HepG2 (cell line): Measurements from ENCODE around the gene SIRT7. TPM values are rescaled to one million over a fixed set of nuclear protein-coding genes. Genes with fewer than 3 reads are reported as not detected.

Source experiments
- ATAC-seq: fragments of 200-7000 bp; cut with Tn5 transposase; 3 replicates; pipeline ENCODE4 v1.9.1; 2020; ENCODE audit warnings: mild to moderate bottlenecking, moderate library complexity
- BruUV-seq: library from RNA; stranded (reverse); fragments of 400-500 nt; replicated peaks from 2 replicates; lab custom pipeline; 2021; lab: Mats Ljungman, UMichigan
- CTCF ChIA-PET: fragments of 300-600 bp; formaldehyde crosslinking; extraction: SDS; loops from one replicate; lab custom pipeline; 2021; ENCODE audit warnings: low total read pairs, inconsistent platforms, low intra/inter-chr PET ratio; lab: Yijun Ruan, JAX
- POLR2A ChIA-PET: fragments of 350-600 bp; sonication (Branson Sonifier 250); formaldehyde crosslinking; loops from one replicate; lab custom pipeline; 2020; ENCODE audit warnings: antibody characterized with exemption, inconsistent platforms; lab: Yijun Ruan, JAX
- DNase-seq: peaks from one replicate; pipeline ENCODE4 v3.0.0-alpha.2; 2015; ENCODE audit warnings: low spot score
- FAIRE-seq: peaks from 3 replicates; lab custom pipeline; 2011; peaks lifted over from hg19 to GRCh38; lab: Jason Lieb, UNC
- H2AFZ ChIP-seq: one replicate; pipeline ENCODE4 v1.6.1; 2011; ENCODE audit warnings: low read length, inconsistent platforms
- H3K27ac ChIP-seq: fragments of 300-600 bp; 3 replicates; pipeline ENCODE4 v1.8.0; 2011; ENCODE audit warnings: mixed run types, mild to moderate bottlenecking, mixed read lengths, low read length, inconsistent platforms; ENCODE audit not compliant: insufficient read depth; ENCODE audit errors: extremely low read length
- H3K27me3 ChIP-seq, 2 experiments: fragments of 200-600 bp in 1 of 2; 2 replicates in 1 of 2; 3 replicates in 1 of 2; pipeline versions ENCODE4 v1.6.0 to v1.8.0; 2011; ENCODE audit warnings: low read length in 2 of 2, mild to moderate bottlenecking in 2 of 2, moderate library complexity in 2 of 2, inconsistent platforms in 1 of 2; ENCODE audit not compliant: insufficient read depth in 2 of 2, control insufficient read depth in 1 of 2
- H3K36me3 ChIP-seq, 2 experiments: fragments of 200-600 bp in 1 of 2; replicated peaks in 1 of 2; 2 replicates in 1 of 2; 3 replicates in 1 of 2; pipeline versions ENCODE4 v1.5.1 to v1.8.0; 2011; ENCODE audit warnings: low read length in 2 of 2, inconsistent platforms in 1 of 2; ENCODE audit not compliant: insufficient read depth in 2 of 2, control insufficient read depth in 1 of 2
- H3K4me1 ChIP-seq: 2 replicates; pipeline ENCODE4 v1.5.1; 2012; ENCODE audit warnings: low read length, inconsistent platforms; ENCODE audit not compliant: insufficient read depth
- H3K4me2 ChIP-seq: 2 replicates; pipeline ENCODE4 v1.6.0; 2011; ENCODE audit warnings: low read depth, low read length, inconsistent platforms
- H3K4me3 ChIP-seq, 3 experiments: fragments of 200-600 bp in 1 of 3; sonication (generic), shearing (Covaris generic) in 1 of 3; replicated peaks in 1 of 3; 2 replicates each; pipeline ENCODE4 v1.5.1; 2011 to 2016; ENCODE audit warnings: low read length in 3 of 3, inconsistent platforms in 2 of 3, low read depth in 2 of 3, mild to moderate bottlenecking in 2 of 3, control low read depth in 1 of 3, mixed read lengths in 1 of 3; ENCODE audit not compliant: insufficient read depth in 1 of 3
- H3K79me2 ChIP-seq: one replicate; pipeline ENCODE4 v1.6.1; 2011; ENCODE audit warnings: low read length, inconsistent platforms; ENCODE audit not compliant: insufficient read depth
- H3K9ac ChIP-seq: 2 replicates; pipeline ENCODE4 v1.6.0; 2011; ENCODE audit warnings: mild to moderate bottlenecking, low read depth, low read length, inconsistent platforms; ENCODE audit not compliant: insufficient read depth
- H3K9me3 ChIP-seq: 2 replicates; pipeline ENCODE4 v1.5.1; 2012; ENCODE audit warnings: mild to moderate bottlenecking, low read length
- H4K20me1 ChIP-seq: 2 replicates; pipeline ENCODE4 v1.6.0; 2011; ENCODE audit warnings: inconsistent platforms, mild to moderate bottlenecking, low read length, moderate library complexity; ENCODE audit not compliant: insufficient read depth
- CCAR2 ChIP-seq: fragments of 200-400 bp; formaldehyde crosslinking; optimal IDR thresholded peaks from 2 replicates; pipeline ENCODE3; 2018; ENCODE audit warnings: low read depth, mild to moderate bottlenecking, low read length, moderate library complexity
- CCDC6 ChIP-seq: sonication (generic); formaldehyde crosslinking; IDR thresholded peaks from 2 replicates; pipeline ENCODE4 v1.8.1; 2022; ENCODE audit warnings: mild to moderate bottlenecking, missing genetic modification reagents, moderate library complexity
- GTF2F1 ChIP-seq: fragments of 150-350 bp; IDR thresholded peaks from 2 replicates; pipeline ENCODE4 v1.6.1; 2014; ENCODE audit warnings: low read length
- RBFOX2 ChIP-seq: fragments of 200-400 bp; formaldehyde crosslinking; IDR thresholded peaks from 2 replicates; pipeline ENCODE4 v1.6.1; 2017; ENCODE audit warnings: low read depth, mild to moderate bottlenecking, low read length
- REXO4 ChIP-seq: sonication (generic); formaldehyde crosslinking; IDR thresholded peaks from 2 replicates; pipeline ENCODE4 v1.8.0; 2022; ENCODE audit warnings: missing genetic modification reagents, mild to moderate bottlenecking, borderline replicate concordance
- SP4 ChIP-seq: sonication (generic); formaldehyde crosslinking; IDR thresholded peaks from 2 replicates; pipeline ENCODE4 v1.8.1; 2023; ENCODE audit warnings: mild to moderate bottlenecking, missing genetic modification reagents
- SRF ChIP-seq: IDR thresholded peaks from 2 replicates; pipeline ENCODE4 v1.6.1; 2011; ENCODE audit warnings: mild to moderate bottlenecking, low read depth, low read length, moderate library complexity
- TRIM24 ChIP-seq: sonication (generic); formaldehyde crosslinking; IDR thresholded peaks from 2 replicates; pipeline ENCODE4 v1.8.0; 2022; ENCODE audit warnings: mild to moderate bottlenecking, missing genetic modification reagents
- YY1 ChIP-seq: IDR thresholded peaks from 2 replicates; pipeline ENCODE4 v1.6.1; 2011; ENCODE audit warnings: low read length, low read depth, moderate library complexity, mild to moderate bottlenecking; ENCODE audit not compliant: insufficient read depth, insufficient replicate concordance
- ZBTB38 ChIP-seq: sonication (generic); formaldehyde crosslinking; IDR thresholded peaks from 2 replicates; pipeline ENCODE4 v1.5.1; 2020; ENCODE audit warnings: mild to moderate bottlenecking, missing genetic modification reagents
- ZFP1 ChIP-seq: IDR thresholded peaks from 2 replicates; pipeline ENCODE4 v1.6.1; 2016
- ZNF160 ChIP-seq: sonication (generic); formaldehyde crosslinking; IDR thresholded peaks from 2 replicates; pipeline ENCODE4 v1.8.0; 2022; ENCODE audit warnings: mild to moderate bottlenecking, inconsistent platforms, missing genetic modification reagents
- ZNF678 ChIP-seq: sonication (generic); formaldehyde crosslinking; IDR thresholded peaks from 2 replicates; pipeline ENCODE4 v1.4.0; 2020; ENCODE audit warnings: mild to moderate bottlenecking, missing genetic modification reagents
- ZNF790 ChIP-seq: sonication (generic); formaldehyde crosslinking; IDR thresholded peaks from 2 replicates; pipeline ENCODE4 v1.8.0; 2022; ENCODE audit warnings: missing genetic modification reagents, mild to moderate bottlenecking, borderline replicate concordance
- WGBS: methylation state at CpG from one replicate; pipeline ENCODE4 v1.1.6; 2017; ENCODE audit warnings: low lambda C conversion rate; 5-methylcytosine and 5-hydroxymethylcytosine counted together
- in situ Hi-C: cut with HindIII; loops from 2 replicates; pipeline ENCODE4 v1.10.0; 2017; ENCODE audit warnings: low pct_unique_long_range_greater_than_20kb; ENCODE audit not compliant: extremely low pct_ligation_motif_present
- intact Hi-C: fragments of 100-400 bp; cut with micrococcal nuclease; formaldehyde crosslinking; loops from one replicate; pipeline ENCODE4 v1.10.0; 2022; ENCODE audit not compliant: unreplicated experiment
- polyA plus RNA-seq, 8 experiments: library from polyadenylated mRNA; depleted of rRNA in 3 of 8; stranded (reverse) in 7 of 8; unstranded in 1 of 8; fragments of >200 nt; fragmentation: Illumina TruSeq in 4 of 8; extraction: Trizol in 4 of 8; gene quantifications; 2 replicates each; pipeline versions ENCODE4 v1.2.1 to v1.2.3, GENCODE V29; 2011 to 2016; ENCODE audit warnings: low read depth in 4 of 8, missing spikeins in 1 of 8, mixed read lengths in 1 of 8; ENCODE audit not compliant: insufficient read depth in 1 of 8
- total RNA-seq, 5 experiments: library from RNA; depleted of rRNA; stranded (reverse); fragments of >200 nt; fragmentation: Illumina TruSeq; extraction: Trizol; gene quantifications; 2 replicates each; pipeline ENCODE4 v1.2.3, GENCODE V29; 2016; ENCODE audit warnings: low read depth in 1 of 5
- TF ChIP-seq, protein P1 (sequence below): sonication (generic); formaldehyde crosslinking; IDR thresholded peaks from 2 replicates; pipeline ENCODE4 v1.5.0; 2020; ENCODE audit warnings: missing genetic modification reagents

Gene SIRT7
- total and polyA plus RNA-seq, 2 of the 13 experiments (the other 11 are each of a cell fraction or from before 2014, with no cell fraction given), result 8.3 to 24.8 TPM

DNA sequence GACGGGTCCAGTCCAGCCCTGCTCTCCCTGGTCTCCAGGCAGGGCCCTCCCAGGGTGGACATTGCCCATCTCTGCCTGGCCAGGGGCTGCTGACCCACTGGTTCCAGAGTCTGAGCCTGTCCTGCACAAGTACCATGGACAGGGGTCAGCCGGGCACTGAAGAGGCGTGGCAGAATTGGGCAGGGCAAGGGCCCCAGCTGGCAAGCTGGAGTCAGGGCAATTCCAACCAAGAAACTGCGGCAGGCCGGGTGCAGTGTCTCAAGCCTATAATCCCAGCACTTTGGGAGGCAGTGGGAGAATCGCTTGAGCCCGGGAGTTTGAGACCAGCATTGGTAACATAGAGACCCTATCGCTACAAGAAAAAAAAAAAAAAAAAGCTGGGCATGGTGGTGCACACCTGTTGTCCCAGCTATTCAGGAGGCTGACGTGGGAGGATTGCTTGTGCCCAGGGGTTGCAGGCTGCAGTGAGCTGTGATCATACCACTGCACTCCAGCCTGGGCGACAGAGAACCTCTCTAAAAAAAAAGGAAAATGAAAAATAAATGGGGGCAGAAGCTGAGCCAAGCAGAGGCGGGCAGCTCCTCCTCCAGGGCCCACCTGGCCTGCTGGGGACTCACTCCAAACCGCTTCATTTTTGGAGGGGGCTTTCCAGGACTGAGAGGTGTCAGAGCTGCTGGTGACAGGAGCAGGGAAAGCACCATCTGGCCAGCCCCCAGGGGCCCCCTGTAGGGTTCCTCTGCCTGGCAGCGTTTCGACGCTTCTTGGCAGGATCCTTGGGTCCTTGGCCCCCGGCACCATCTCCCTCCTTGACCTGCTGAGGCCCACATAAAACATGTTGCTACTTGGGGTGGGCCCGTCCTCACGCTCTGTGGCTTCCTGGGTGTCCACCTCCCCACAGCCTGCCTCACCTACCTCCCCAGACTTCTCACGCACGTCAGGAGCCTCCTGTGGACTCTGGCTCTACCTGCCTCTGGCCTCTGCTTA, 12.5 kb upstream of the SIRT7 start (continued):
- TF ChIP-seq YY1, result peak; percentile 0

GRCh38 chr17:81929253-81930141, 11.5 kb upstream of the SIRT7 start:
- H3K4me3 ChIP-seq, result peak overlapping the region in 2 of 3 experiments; percentile 89 to 91; a peak in 3 of 6 replicates
- TSS peak; percentile 33 for BruUV-seq
- peaks cover 30% of the 10 kb centered on the region for H3K79me2 ChIP-seq
- ChIA-PET POLR2A (interaction anchor here (1.1 to 6.1 kb wide), 11 partner anchors 8 to 108 kb away, joined by 3 to 71 read pairs (median 30); partner anchors contain the start of genes CENPX, DCXR, LRRC45 and P4HB), CTCF (no interaction called here)
- no peaks in the 10 kb centered on the region for H3K9me3 ChIP-seq
- no peak for DNase-seq
- intact Hi-C loops, result no loop called here
- no peaks in the 10 kb centered on the region for H3K27me3 ChIP-seq
- ATAC-seq, result no peak
- peaks cover 21% of the 10 kb centered on the region for H4K20me1 ChIP-seq
- no peak overlapping the region for H2AFZ ChIP-seq
- peaks cover 4 to 14% of the 10 kb centered on the region in 2 experiments; a peak in 4 of 5 replicates for H3K36me3 ChIP-seq
- peaks cover 52% of the 10 kb centered on the region for H3K4me1 ChIP-seq
- 93% methylated on average over 30 of the region's 31 CpGs for WGBS
- H3K27ac ChIP-seq, result no peak overlapping the region
- H3K9ac ChIP-seq, result peak overlapping the region; percentile 79
- in situ Hi-C loops, result no loop called here
- H3K4me2 ChIP-seq, result peak overlapping the region; percentile 94
- no peak for FAIRE-seq
- TF ChIP-seq ZNF160, result no peak
- 0 out of 2 replicates have a peak, but pooled peaks have one; percentile 11 for TF ChIP-seq CCDC6 (CRISPR knock-in tag)
- TF ChIP-seq TRIM24, result no peak
- TF ChIP-seq ZFP1, result no peak
- TF ChIP-seq SP4, result 0 out of 2 replicates have a peak, but pooled peaks have one; percentile 42
- peak; percentile 24; the same call in 1 of the 2 replicates for TF ChIP-seq RBFOX2
- TF ChIP-seq SRF, result no peak
- TF ChIP-seq ZNF678 (CRISPR knock-in tag), result 0 out of 2 replicates have a peak, but pooled peaks have one; percentile 4
- 0 out of 2 replicates have a peak, but pooled peaks have one; percentile 45 for TF ChIP-seq ZBTB38 (CRISPR knock-in tag)
- TF ChIP-seq CCAR2, result no peak
- TF ChIP-seq ZNF790 (CRISPR knock-in tag), result no peak
- no peak for TF ChIP-seq GTF2F1
- TF ChIP-seq, protein P1, sequence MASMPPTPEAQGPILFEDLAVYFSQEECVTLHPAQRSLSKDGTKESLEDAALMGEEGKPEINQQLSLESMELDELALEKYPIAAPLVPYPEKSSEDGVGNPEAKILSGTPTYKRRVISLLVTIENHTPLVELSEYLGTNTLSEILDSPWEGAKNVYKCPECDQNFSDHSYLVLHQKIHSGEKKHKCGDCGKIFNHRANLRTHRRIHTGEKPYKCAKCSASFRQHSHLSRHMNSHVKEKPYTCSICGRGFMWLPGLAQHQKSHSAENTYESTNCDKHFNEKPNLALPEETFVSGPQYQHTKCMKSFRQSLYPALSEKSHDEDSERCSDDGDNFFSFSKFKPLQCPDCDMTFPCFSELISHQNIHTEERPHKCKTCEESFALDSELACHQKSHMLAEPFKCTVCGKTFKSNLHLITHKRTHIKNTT (CRISPR knock-in tag), result no peak
- TF ChIP-seq REXO4 (CRISPR knock-in tag), result no peak
